Skeletal muscle cell (primary cell): ENCODE measurements around the gene SEC24B.
A peak's percentile ranks its signal among the peaks of the same experiment; 100 is the strongest.
"Not testable (repeated sequence)": the region's sequence is repeated elsewhere in the genome, so short reads cannot be mapped to it uniquely, and the experiment has no call there.

Experiments
- DNase-seq: peaks from one replicate; pipeline ENCODE4 v3.0.0-alpha.2; 2010; ENCODE audit warnings: low read depth
- H3K4me3 ChIP-seq: 2 replicates; pipeline ENCODE4 v1.5.1; 2011; ENCODE audit warnings: low read depth, mild to moderate bottlenecking, control low read depth, low read length, moderate library complexity

The SEC24B gene

GRCh38 chr4:109429545-109429944 lies 4.1 kb upstream of the SEC24B start:
- no peak for DNase-seq
- H3K4me3 ChIP-seq, result no peak overlapping the region

GRCh38 chr4:109432203-109432602 lies 1.4 kb upstream of the SEC24B start:
- no peak overlapping the region for H3K4me3 ChIP-seq
- no peak for DNase-seq

GRCh38 chr4:109432696-109433095 lies 919 bp upstream of the SEC24B start:
- DNase-seq, result peak; percentile 47
- peak overlapping the region; percentile 71 for H3K4me3 ChIP-seq

- H3K4me3 ChIP-seq, result peak overlapping the region; percentile 71
- DNase-seq, result no peak
These were observed 674 bp downstream of the SEC24B start for GRCh38 chr4:109434007-109434971.

GRCh38 chr4:109435635-109436034 lies 2.0 kb downstream of the SEC24B start:
- no peak for DNase-seq
- H3K4me3 ChIP-seq, result peak overlapping the region; percentile 7

- DNase-seq, result no peak
- H3K4me3 ChIP-seq, result no peak overlapping the region
These were observed 2.9 kb downstream of the SEC24B start for GRCh38 chr4:109436504-109436903.

- DNase-seq, result no peak
- H3K4me3 ChIP-seq, result no peak overlapping the region
These were observed 7.3 kb downstream of the SEC24B start for GRCh38 chr4:109440948-109441347.

- no peak overlapping the region for H3K4me3 ChIP-seq
- no peak for DNase-seq
These were observed 8.3 kb downstream of the SEC24B start for GRCh38 chr4:109441862-109442458.

- H3K4me3 ChIP-seq, result no peak overlapping the region
- DNase-seq, result no peak
These were observed 10.7 kb downstream of the SEC24B start for GRCh38 chr4:109444182-109444844.

GRCh38 chr4:109447278-109447677 lies 13.7 kb downstream of the SEC24B start:
- H3K4me3 ChIP-seq, result no peak overlapping the region
- DNase-seq, result no peak

GRCh38 chr4:109451544-109452273 lies 18.1 kb downstream of the SEC24B start:
- no peak for DNase-seq

GRCh38 chr4:109453110-109453509 lies 19.5 kb downstream of the SEC24B start:
- not testable (repeated sequence) for DNase-seq, H3K4me3 ChIP-seq

More at GRCh38 chr4:109451544-109452273, 18.1 kb downstream of the SEC24B start:
- no peak overlapping the region for H3K4me3 ChIP-seq

- H3K4me3 ChIP-seq, result no peak overlapping the region
- no peak for DNase-seq
These were observed 28.7 kb downstream of the SEC24B start for GRCh38 chr4:109462297-109462696.

GRCh38 chr4:109462802-109463201 lies 29.2 kb downstream of the SEC24B start:
- peak; percentile 24 for DNase-seq

GRCh38 chr4:109465069-109465468 lies 31.5 kb downstream of the SEC24B start:
- DNase-seq, result no peak
- H3K4me3 ChIP-seq, result no peak overlapping the region

More at GRCh38 chr4:109462802-109463201, 29.2 kb downstream of the SEC24B start:
- H3K4me3 ChIP-seq, result no peak overlapping the region

- no peak for DNase-seq
- H3K4me3 ChIP-seq, result no peak overlapping the region
These were observed 36.3 kb downstream of the SEC24B start for GRCh38 chr4:109469915-109470314.

- DNase-seq, result no peak
- H3K4me3 ChIP-seq, result no peak overlapping the region
These were observed 38.7 kb downstream of the SEC24B start for GRCh38 chr4:109472343-109472761.

GRCh38 chr4:109473824-109474223 lies 40.2 kb downstream of the SEC24B start:
- H3K4me3 ChIP-seq, result no peak overlapping the region
- DNase-seq, result no peak

GRCh38 chr4:109486007-109486406 lies 52.4 kb downstream of the SEC24B start:
- no peak overlapping the region for H3K4me3 ChIP-seq
- DNase-seq, result no peak
